Breast epithelium (tissue), 3 donors: Measurements from ENCODE around the gene NIBAN1.

Experiments
- POLR2A ChIP-seq: fragments of 450-650 bp; IDR thresholded peaks from one replicate; pipeline ENCODE4 v1.6.1; 2016; ENCODE audit warnings: antibody characterized with exemption, mild to moderate bottlenecking, moderate library complexity
- POLR2AphosphoS5 ChIP-seq, 3 donors: sonication (generic); formaldehyde crosslinking; IDR thresholded peaks; one replicate each; pipeline ENCODE4 v1.6.1; 2017; ENCODE audit warnings: antibody characterized with exemption in 3 of 3
- TF ChIP-seq, protein P1 (sequence below), 3 donors: fragments of 450-650 bp; IDR thresholded peaks; one replicate each; pipeline ENCODE4 v1.5.1; 2016 to 2017; ENCODE audit warnings: antibody characterized with exemption in 3 of 3, mild to moderate bottlenecking in 3 of 3, moderate library complexity in 3 of 3

DNA sequence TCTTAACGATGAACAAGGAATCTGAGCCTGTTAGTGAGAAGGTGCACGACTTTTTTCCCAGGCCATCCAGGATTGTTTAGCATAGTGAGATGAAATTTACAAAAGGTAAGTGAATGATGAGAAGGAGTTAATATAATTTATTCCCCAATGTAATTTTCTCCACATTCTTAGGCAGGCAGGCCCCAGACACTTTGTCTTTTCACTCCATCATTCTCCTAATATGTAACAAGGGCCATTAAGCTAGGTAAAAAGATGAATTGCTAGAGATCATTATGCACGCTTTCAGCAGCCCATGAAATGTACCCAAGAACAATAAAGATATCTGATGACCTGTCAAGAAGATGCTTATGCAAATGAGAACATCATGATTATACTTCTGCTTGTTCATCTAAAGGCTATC, 24.1 kb downstream of the NIBAN1 start:
- TF ChIP-seq, protein P1, sequence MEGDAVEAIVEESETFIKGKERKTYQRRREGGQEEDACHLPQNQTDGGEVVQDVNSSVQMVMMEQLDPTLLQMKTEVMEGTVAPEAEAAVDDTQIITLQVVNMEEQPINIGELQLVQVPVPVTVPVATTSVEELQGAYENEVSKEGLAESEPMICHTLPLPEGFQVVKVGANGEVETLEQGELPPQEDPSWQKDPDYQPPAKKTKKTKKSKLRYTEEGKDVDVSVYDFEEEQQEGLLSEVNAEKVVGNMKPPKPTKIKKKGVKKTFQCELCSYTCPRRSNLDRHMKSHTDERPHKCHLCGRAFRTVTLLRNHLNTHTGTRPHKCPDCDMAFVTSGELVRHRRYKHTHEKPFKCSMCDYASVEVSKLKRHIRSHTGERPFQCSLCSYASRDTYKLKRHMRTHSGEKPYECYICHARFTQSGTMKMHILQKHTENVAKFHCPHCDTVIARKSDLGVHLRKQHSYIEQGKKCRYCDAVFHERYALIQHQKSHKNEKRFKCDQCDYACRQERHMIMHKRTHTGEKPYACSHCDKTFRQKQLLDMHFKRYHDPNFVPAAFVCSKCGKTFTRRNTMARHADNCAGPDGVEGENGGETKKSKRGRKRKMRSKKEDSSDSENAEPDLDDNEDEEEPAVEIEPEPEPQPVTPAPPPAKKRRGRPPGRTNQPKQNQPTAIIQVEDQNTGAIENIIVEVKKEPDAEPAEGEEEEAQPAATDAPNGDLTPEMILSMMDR (IDR thresholded peaks at IDR 0.05), result no peak
- TF ChIP-seq POLR2AphosphoS5 (IDR thresholded peaks at IDR 0.05), result no peak
- no peak for TF ChIP-seq POLR2A
